HepG2 (cell line): ENCODE data around the gene PCSK6. TPM values are rescaled to one million over a fixed set of nuclear protein-coding genes. Genes with fewer than 3 reads are reported as not detected.

ENCODE experiments used
- HOXA5 ChIP-seq: sonication (generic); formaldehyde crosslinking; IDR thresholded peaks from 2 replicates; pipeline ENCODE4 v1.4.0; 2020; ENCODE audit warnings: missing genetic modification reagents
- KAT7 ChIP-seq: IDR thresholded peaks from 2 replicates; pipeline ENCODE4 v1.6.1; 2018; ENCODE audit warnings: borderline replicate concordance, missing compliant biosample characterization
- KDM3A ChIP-seq: IDR thresholded peaks from 2 replicates; pipeline ENCODE4 v1.6.1; 2018; ENCODE audit warnings: low read depth, missing compliant biosample characterization
- MED13 ChIP-seq: sonication (generic); formaldehyde crosslinking; IDR thresholded peaks from 2 replicates; pipeline ENCODE4 v1.5.0; 2020; ENCODE audit warnings: missing genetic modification reagents
- NFE2L1 ChIP-seq: sonication (generic); formaldehyde crosslinking; IDR thresholded peaks from 2 replicates; pipeline ENCODE4 v1.4.0; 2020; ENCODE audit warnings: missing genetic modification reagents, mild to moderate bottlenecking, borderline replicate concordance
- NR2F6 ChIP-seq, 2 experiments: IDR thresholded peaks; 2 replicates each; pipeline ENCODE4 v1.6.1; 2016; ENCODE audit warnings: antibody characterized with exemption in 1 of 2, mild to moderate bottlenecking in 1 of 2
- PPARG ChIP-seq: conservative IDR thresholded peaks from 2 replicates; pipeline ENCODE4 v1.6.1; 2016; ENCODE audit warnings: missing biosample characterization, missing genetic modification reagents
- ZMAT3 ChIP-seq: sonication (generic); formaldehyde crosslinking; conservative IDR thresholded peaks from 2 replicates; pipeline ENCODE4 v1.7.0; 2021; ENCODE audit warnings: missing genetic modification reagents
- ZNF281 ChIP-seq: sonication (generic); formaldehyde crosslinking; IDR thresholded peaks from 2 replicates; pipeline ENCODE4 v1.4.0; 2020; ENCODE audit warnings: missing genetic modification reagents, borderline replicate concordance
- ZNF543 ChIP-seq: sonication (generic); formaldehyde crosslinking; IDR thresholded peaks from 2 replicates; pipeline ENCODE4 v1.4.0; 2020; ENCODE audit warnings: mild to moderate bottlenecking, missing genetic modification reagents
- ZNF564 ChIP-seq: sonication (generic); formaldehyde crosslinking; IDR thresholded peaks from 2 replicates; pipeline ENCODE4 v1.8.1; 2023; ENCODE audit warnings: mild to moderate bottlenecking, missing genetic modification reagents
- ZSCAN25 ChIP-seq: sonication (generic); formaldehyde crosslinking; IDR thresholded peaks from 2 replicates; pipeline ENCODE4 v1.8.0; 2022; ENCODE audit warnings: mild to moderate bottlenecking, missing genetic modification reagents
- ZSCAN31 ChIP-seq: sonication (generic); formaldehyde crosslinking; IDR thresholded peaks from 2 replicates; pipeline ENCODE4 v1.5.0; 2020; ENCODE audit warnings: low read depth, mild to moderate bottlenecking, missing genetic modification reagents
- polyA plus RNA-seq, 8 experiments: library from polyadenylated mRNA; depleted of rRNA in 3 of 8; stranded (reverse) in 7 of 8; unstranded in 1 of 8; fragments of >200 nt; fragmentation: Illumina TruSeq in 4 of 8; extraction: Trizol in 4 of 8; gene quantifications; 2 replicates each; pipeline versions ENCODE4 v1.2.1 to v1.2.3, GENCODE V29; 2011 to 2016; ENCODE audit warnings: low read depth in 4 of 8, missing spikeins in 1 of 8, mixed read lengths in 1 of 8; ENCODE audit not compliant: insufficient read depth in 1 of 8
- total RNA-seq, 5 experiments: library from RNA; depleted of rRNA; stranded (reverse); fragments of >200 nt; fragmentation: Illumina TruSeq; extraction: Trizol; gene quantifications; 2 replicates each; pipeline ENCODE4 v1.2.3, GENCODE V29; 2016; ENCODE audit warnings: low read depth in 1 of 5
- TF ChIP-seq, protein P1 (sequence below): sonication (generic); formaldehyde crosslinking; IDR thresholded peaks from 2 replicates; pipeline ENCODE4 v1.8.1; 2023; ENCODE audit warnings: mild to moderate bottlenecking, missing genetic modification reagents, borderline replicate concordance
- TF ChIP-seq, protein P2 (sequence below): sonication (generic); formaldehyde crosslinking; IDR thresholded peaks from 2 replicates; pipeline ENCODE4 v1.4.0; 2020; ENCODE audit warnings: missing genetic modification reagents
- TF ChIP-seq, protein P3 (sequence below): sonication (generic); formaldehyde crosslinking; IDR thresholded peaks from 2 replicates; pipeline ENCODE4 v1.4.0; 2020; ENCODE audit warnings: mild to moderate bottlenecking, missing genetic modification reagents
- TF ChIP-seq, protein P4 (sequence below): sonication (generic); formaldehyde crosslinking; IDR thresholded peaks from 2 replicates; pipeline ENCODE4 v1.4.0; 2020; ENCODE audit warnings: mild to moderate bottlenecking, missing genetic modification reagents

PCSK6 gene
- total and polyA plus RNA-seq, 2 of the 13 experiments (the other 11 are each of a cell fraction or from before 2014, with no cell fraction given) = 56.5 to 155 TPM

- TF ChIP-seq ZNF281 (CRISPR knock-in tag) = peak; percentile 53; the same call in 1 of the 2 replicates
- peak; percentile 50 for TF ChIP-seq ZSCAN25 (CRISPR knock-in tag)
- 0 out of 2 replicates have a peak, but pooled peaks have one; percentile 83 for TF ChIP-seq HOXA5
- TF ChIP-seq, protein P1, sequence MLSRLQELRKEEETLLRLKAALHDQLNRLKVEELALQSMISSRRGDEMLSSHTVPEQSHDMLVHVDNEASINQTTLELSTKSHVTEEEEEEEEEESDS (CRISPR knock-in tag) = 0 out of 2 replicates have a peak, but pooled peaks have one; percentile 68
- TF ChIP-seq KAT7 (CRISPR knock-in tag) = peak; percentile 40; the same call in 1 of the 2 replicates
- TF ChIP-seq KDM3A (CRISPR knock-in tag) = peak; percentile 73
- TF ChIP-seq, protein P2, sequence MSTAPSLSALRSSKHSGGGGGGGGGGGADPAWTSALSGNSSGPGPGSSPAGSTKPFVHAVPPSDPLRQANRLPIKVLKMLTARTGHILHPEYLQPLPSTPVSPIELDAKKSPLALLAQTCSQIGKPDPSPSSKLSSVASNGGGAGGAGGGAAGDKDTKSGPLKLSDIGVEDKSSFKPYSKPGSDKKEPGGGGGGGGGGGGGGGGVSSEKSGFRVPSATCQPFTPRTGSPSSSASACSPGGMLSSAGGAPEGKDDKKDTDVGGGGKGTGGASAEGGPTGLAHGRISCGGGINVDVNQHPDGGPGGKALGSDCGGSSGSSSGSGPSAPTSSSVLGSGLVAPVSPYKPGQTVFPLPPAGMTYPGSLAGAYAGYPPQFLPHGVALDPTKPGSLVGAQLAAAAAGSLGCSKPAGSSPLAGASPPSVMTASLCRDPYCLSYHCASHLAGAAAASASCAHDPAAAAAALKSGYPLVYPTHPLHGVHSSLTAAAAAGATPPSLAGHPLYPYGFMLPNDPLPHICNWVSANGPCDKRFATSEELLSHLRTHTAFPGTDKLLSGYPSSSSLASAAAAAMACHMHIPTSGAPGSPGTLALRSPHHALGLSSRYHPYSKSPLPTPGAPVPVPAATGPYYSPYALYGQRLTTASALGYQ (CRISPR knock-in tag) = peak; percentile 87; the same call in 1 of the 2 replicates
- peak; percentile 82 for TF ChIP-seq NR2F6 (IDR thresholded peaks at IDR 0.05)
- TF ChIP-seq NR2F6 (CRISPR knock-in tag; IDR thresholded peaks at IDR 0.05) = peak; percentile 86
- TF ChIP-seq ZSCAN31 (CRISPR knock-in tag) = peak; percentile 30; the same call in 1 of the 2 replicates
- peak; percentile 81 for TF ChIP-seq ZNF564
- TF ChIP-seq ZMAT3 (CRISPR knock-in tag) = no peak; the same call in 1 of the 2 replicates
- TF ChIP-seq, protein P3, sequence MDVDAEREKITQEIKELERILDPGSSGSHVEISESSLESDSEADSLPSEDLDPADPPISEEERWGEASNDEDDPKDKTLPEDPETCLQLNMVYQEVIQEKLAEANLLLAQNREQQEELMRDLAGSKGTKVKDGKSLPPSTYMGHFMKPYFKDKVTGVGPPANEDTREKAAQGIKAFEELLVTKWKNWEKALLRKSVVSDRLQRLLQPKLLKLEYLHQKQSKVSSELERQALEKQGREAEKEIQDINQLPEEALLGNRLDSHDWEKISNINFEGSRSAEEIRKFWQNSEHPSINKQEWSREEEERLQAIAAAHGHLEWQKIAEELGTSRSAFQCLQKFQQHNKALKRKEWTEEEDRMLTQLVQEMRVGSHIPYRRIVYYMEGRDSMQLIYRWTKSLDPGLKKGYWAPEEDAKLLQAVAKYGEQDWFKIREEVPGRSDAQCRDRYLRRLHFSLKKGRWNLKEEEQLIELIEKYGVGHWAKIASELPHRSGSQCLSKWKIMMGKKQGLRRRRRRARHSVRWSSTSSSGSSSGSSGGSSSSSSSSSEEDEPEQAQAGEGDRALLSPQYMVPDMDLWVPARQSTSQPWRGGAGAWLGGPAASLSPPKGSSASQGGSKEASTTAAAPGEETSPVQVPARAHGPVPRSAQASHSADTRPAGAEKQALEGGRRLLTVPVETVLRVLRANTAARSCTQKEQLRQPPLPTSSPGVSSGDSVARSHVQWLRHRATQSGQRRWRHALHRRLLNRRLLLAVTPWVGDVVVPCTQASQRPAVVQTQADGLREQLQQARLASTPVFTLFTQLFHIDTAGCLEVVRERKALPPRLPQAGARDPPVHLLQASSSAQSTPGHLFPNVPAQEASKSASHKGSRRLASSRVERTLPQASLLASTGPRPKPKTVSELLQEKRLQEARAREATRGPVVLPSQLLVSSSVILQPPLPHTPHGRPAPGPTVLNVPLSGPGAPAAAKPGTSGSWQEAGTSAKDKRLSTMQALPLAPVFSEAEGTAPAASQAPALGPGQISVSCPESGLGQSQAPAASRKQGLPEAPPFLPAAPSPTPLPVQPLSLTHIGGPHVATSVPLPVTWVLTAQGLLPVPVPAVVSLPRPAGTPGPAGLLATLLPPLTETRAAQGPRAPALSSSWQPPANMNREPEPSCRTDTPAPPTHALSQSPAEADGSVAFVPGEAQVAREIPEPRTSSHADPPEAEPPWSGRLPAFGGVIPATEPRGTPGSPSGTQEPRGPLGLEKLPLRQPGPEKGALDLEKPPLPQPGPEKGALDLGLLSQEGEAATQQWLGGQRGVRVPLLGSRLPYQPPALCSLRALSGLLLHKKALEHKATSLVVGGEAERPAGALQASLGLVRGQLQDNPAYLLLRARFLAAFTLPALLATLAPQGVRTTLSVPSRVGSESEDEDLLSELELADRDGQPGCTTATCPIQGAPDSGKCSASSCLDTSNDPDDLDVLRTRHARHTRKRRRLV = no peak; the same call in 1 of the 2 replicates
- TF ChIP-seq MED13 (CRISPR knock-in tag) = 0 out of 2 replicates have a peak, but pooled peaks have one; percentile 47
- TF ChIP-seq, protein P4, sequence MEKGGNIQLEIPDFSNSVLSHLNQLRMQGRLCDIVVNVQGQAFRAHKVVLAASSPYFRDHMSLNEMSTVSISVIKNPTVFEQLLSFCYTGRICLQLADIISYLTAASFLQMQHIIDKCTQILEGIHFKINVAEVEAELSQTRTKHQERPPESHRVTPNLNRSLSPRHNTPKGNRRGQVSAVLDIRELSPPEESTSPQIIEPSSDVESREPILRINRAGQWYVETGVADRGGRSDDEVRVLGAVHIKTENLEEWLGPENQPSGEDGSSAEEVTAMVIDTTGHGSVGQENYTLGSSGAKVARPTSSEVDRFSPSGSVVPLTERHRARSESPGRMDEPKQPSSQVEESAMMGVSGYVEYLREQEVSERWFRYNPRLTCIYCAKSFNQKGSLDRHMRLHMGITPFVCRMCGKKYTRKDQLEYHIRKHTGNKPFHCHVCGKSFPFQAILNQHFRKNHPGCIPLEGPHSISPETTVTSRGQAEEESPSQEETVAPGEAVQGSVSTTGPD (CRISPR knock-in tag) = peak; percentile 33; the same call in 1 of the 2 replicates
- no peak for TF ChIP-seq NFE2L1 (CRISPR knock-in tag)
- TF ChIP-seq ZNF543 = peak; percentile 67; the same call in 1 of the 2 replicates
- TF ChIP-seq PPARG (CRISPR knock-in tag) = peak; percentile 58; the same call in 1 of the 2 replicates
Observed at GRCh38 chr15:101528108-101528916, 38.8 kb upstream of the PCSK6 start (continued).
